T-helper 2 cell treated with Interferon-gamma antibody and Interleukin-4, amounts not matched to agents 100 ng/mL and 5 ng/mL, for 36 hours (primary cell): ENCODE data around the gene FXYD4. TPM values are rescaled to one million over a fixed set of nuclear protein-coding genes. Genes with fewer than 3 reads are reported as not detected.
"Not testable (repeated sequence)": the region's sequence is repeated elsewhere in the genome, so short reads cannot be mapped to it uniquely, and the experiment has no call there.

Experiments used
- intact Hi-C: fragments of 100-400 bp; cut with micrococcal nuclease; formaldehyde crosslinking; loops from one replicate; pipeline ENCODE4 v1.15.1; 2023
- total RNA-seq: library from RNA; stranded (reverse); gene quantifications from 2 replicates; pipeline ENCODE4 v1.2.3, GENCODE V29; 2022

The FXYD4 gene
- total RNA-seq, 1 donor from 2014 or later, result 0.30 TPM

GRCh38 chr10:43374194-43374593 is 2.8 kb downstream of the FXYD4 start:
- intact Hi-C loops, result no loop called here

GRCh38 chr10:43375401-43376020 is 4.1 kb downstream of the FXYD4 start:
- intact Hi-C loops, result no loop called here

GRCh38 chr10:43376046-43376635 is 4.7 kb downstream of the FXYD4 start:
- intact Hi-C loops, result no loop called here

GRCh38 chr10:43376828-43377423 is 5.5 kb downstream of the FXYD4 start:
- intact Hi-C loops, result no loop called here

GRCh38 chr10:43377424-43377883 is 6.0 kb downstream of the FXYD4 start:
- intact Hi-C loops, result no loop called here

- intact Hi-C loops, result no loop called here
Measured at GRCh38 chr10:43380610-43381222, 9.3 kb downstream of the FXYD4 start.

- intact Hi-C loops, result no loop called here
Measured at GRCh38 chr10:43383204-43383971, 12.0 kb downstream of the FXYD4 start.

GRCh38 chr10:43384252-43385221 is 13.1 kb downstream of the FXYD4 start:
- intact Hi-C loops, result no loop called here

GRCh38 chr10:43385412-43386004 is 14.1 kb downstream of the FXYD4 start:
- intact Hi-C loops, result no loop called here

- intact Hi-C loops, result no loop called here
Measured at GRCh38 chr10:43386549-43386948, 15.1 kb downstream of the FXYD4 start.

- intact Hi-C loops, result no loop called here
Measured at GRCh38 chr10:43386981-43387677, 15.7 kb downstream of the FXYD4 start.

- intact Hi-C loops, result no loop called here
Measured at GRCh38 chr10:43387678-43388032, 16.2 kb downstream of the FXYD4 start.

GRCh38 chr10:43389867-43390266 is 18.4 kb downstream of the FXYD4 start:
- intact Hi-C loops, result no loop called here

GRCh38 chr10:43390333-43390732 is 18.9 kb downstream of the FXYD4 start:
- intact Hi-C loops, result no loop called here

- intact Hi-C loops, result no loop called here
Measured at GRCh38 chr10:43390759-43391158, 19.3 kb downstream of the FXYD4 start.

- intact Hi-C loops, result no loop called here
Measured at GRCh38 chr10:43391496-43391895, 20.1 kb downstream of the FXYD4 start.

GRCh38 chr10:43392748-43393147 is 21.3 kb downstream of the FXYD4 start:
- intact Hi-C loops, result no loop called here

- intact Hi-C loops, result not testable (repeated sequence)
Measured at GRCh38 chr10:43393186-43393585, 21.8 kb downstream of the FXYD4 start.

- intact Hi-C loops, result no loop called here
Measured at GRCh38 chr10:43393606-43394360, 22.3 kb downstream of the FXYD4 start.
